AML-193 (cell line): ENCODE data around the gene SNED1.

Experiments
- DNase-seq, 2 experiments: peaks; one replicate each; lab custom pipeline; 2025; lab: John Stamatoyannopoulos, UW

Gene SNED1

GRCh38 chr2:240992572-240993291 lies 5.7 kb upstream of the SNED1 start:
- DNase-seq = no peak

GRCh38 chr2:240993446-240994170 lies 4.8 kb upstream of the SNED1 start:
- no peak for DNase-seq

GRCh38 chr2:240994171-240994896 lies 4.1 kb upstream of the SNED1 start:
- DNase-seq = no peak

GRCh38 chr2:240995041-240996021 lies 3.1 kb upstream of the SNED1 start:
- no peak for DNase-seq

GRCh38 chr2:240996161-240996833 lies 2.1 kb upstream of the SNED1 start:
- DNase-seq = no peak

GRCh38 chr2:240996834-240997140 lies 1.6 kb upstream of the SNED1 start:
- no peak for DNase-seq

GRCh38 chr2:240997141-240997855 lies 1.1 kb upstream of the SNED1 start:
- DNase-seq = no peak

- no peak for DNase-seq
These were observed 232 bp downstream of the SNED1 start for GRCh38 chr2:240998706-240998994.

GRCh38 chr2:240998995-240999791 lies 775 bp downstream of the SNED1 start:
- no peak for DNase-seq

GRCh38 chr2:240999873-241000541 lies 1.6 kb downstream of the SNED1 start:
- no peak for DNase-seq

- DNase-seq = no peak
These were observed 2.5 kb downstream of the SNED1 start for GRCh38 chr2:241000831-241001321.

GRCh38 chr2:241001413-241002274 lies 3.2 kb downstream of the SNED1 start:
- DNase-seq = no peak

- DNase-seq = no peak
These were observed 4.0 kb downstream of the SNED1 start for GRCh38 chr2:241002275-241003046.

GRCh38 chr2:241003047-241003360 lies 4.6 kb downstream of the SNED1 start:
- DNase-seq = no peak

GRCh38 chr2:241003369-241003768 lies 5.0 kb downstream of the SNED1 start:
- DNase-seq = no peak

- DNase-seq = no peak
These were observed 5.6 kb downstream of the SNED1 start for GRCh38 chr2:241003830-241004564.

- DNase-seq = no peak
These were observed 7.2 kb downstream of the SNED1 start for GRCh38 chr2:241005569-241005968.
